Testis (tissue), 3 donors: Measurements from ENCODE around the gene YJEFN3. TPM values are rescaled to one million over a fixed set of nuclear protein-coding genes. Genes with fewer than 3 reads are reported as not detected.

ENCODE experiments used
- DNase-seq: peaks from one replicate; pipeline ENCODE4 v3.0.0-alpha.2; 2019
- H3K27ac ChIP-seq, 2 donors: fragments of 200-600 bp; sonication (generic); one replicate each; pipeline ENCODE4 v1.5.1; 2019
- H3K27me3 ChIP-seq: fragments of 200-600 bp; sonication (generic); one replicate; pipeline ENCODE4 v1.5.1; 2019
- H3K36me3 ChIP-seq: fragments of 200-600 bp; sonication (generic); one replicate; pipeline ENCODE4 v1.5.1; 2017; ENCODE audit warnings: low read depth; ENCODE audit errors: missing control alignments
- H3K4me1 ChIP-seq: fragments of 200-600 bp; sonication (generic); one replicate; pipeline ENCODE4 v1.5.1; 2019
- H3K4me3 ChIP-seq, 2 donors: fragments of 200-600 bp; sonication (generic); one replicate each; pipeline ENCODE4 v1.5.1; 2017 to 2019
- H3K9me3 ChIP-seq: fragments of 200-600 bp; sonication (generic); one replicate; pipeline ENCODE4 v1.5.1; 2017
- POLR2A ChIP-seq: fragments of 450-650 bp; IDR thresholded peaks from one replicate; pipeline ENCODE4 v1.6.1; 2017; ENCODE audit warnings: antibody characterized with exemption, mild to moderate bottlenecking, moderate library complexity
- WGBS, 2 donors: methylation state at CpG; one replicate each; pipeline ENCODE4 v1.1.5; 2018; 5-methylcytosine and 5-hydroxymethylcytosine counted together
- intact Hi-C: fragments of 100-400 bp; cut with DNase I; formaldehyde crosslinking; loops from one replicate; pipeline ENCODE4 v1.15.1; 2023; ENCODE audit warnings: low total_unique reads
- polyA plus RNA-seq: library from polyadenylated mRNA; stranded (reverse); fragments of 350-450 nt; fragmentation: Illumina TruSeq; extraction: RNeasy Lipid Tissue Mini Kit (QIAGEN cat#74804); gene quantifications from one replicate; pipeline ENCODE4 v1.2.3, GENCODE V29; 2014; ENCODE audit warnings: low read depth, low replicate concordance; ENCODE audit not compliant: insufficient read depth
- total RNA-seq, 2 donors: library from RNA; depleted of rRNA; stranded (reverse); fragments of >200 nt; gene quantifications; one replicate each; pipeline ENCODE4 v1.2.3, GENCODE V29; 2016
- TF ChIP-seq, protein P1 (sequence below), 3 experiments: fragments of 450-650 bp in 2 of 3; fragments of 200-600 bp in 1 of 3; sonication (generic) in 1 of 3; IDR thresholded peaks; one replicate each; pipeline ENCODE4 v1.5.1; 2016 to 2019; ENCODE audit warnings: antibody characterized with exemption in 3 of 3, mild to moderate bottlenecking in 2 of 3, moderate library complexity in 1 of 3

Gene YJEFN3
- total and polyA plus RNA-seq, 3 donors from 2014 or later, result 24.2 to 49.1 (median 29.3) TPM

DNA sequence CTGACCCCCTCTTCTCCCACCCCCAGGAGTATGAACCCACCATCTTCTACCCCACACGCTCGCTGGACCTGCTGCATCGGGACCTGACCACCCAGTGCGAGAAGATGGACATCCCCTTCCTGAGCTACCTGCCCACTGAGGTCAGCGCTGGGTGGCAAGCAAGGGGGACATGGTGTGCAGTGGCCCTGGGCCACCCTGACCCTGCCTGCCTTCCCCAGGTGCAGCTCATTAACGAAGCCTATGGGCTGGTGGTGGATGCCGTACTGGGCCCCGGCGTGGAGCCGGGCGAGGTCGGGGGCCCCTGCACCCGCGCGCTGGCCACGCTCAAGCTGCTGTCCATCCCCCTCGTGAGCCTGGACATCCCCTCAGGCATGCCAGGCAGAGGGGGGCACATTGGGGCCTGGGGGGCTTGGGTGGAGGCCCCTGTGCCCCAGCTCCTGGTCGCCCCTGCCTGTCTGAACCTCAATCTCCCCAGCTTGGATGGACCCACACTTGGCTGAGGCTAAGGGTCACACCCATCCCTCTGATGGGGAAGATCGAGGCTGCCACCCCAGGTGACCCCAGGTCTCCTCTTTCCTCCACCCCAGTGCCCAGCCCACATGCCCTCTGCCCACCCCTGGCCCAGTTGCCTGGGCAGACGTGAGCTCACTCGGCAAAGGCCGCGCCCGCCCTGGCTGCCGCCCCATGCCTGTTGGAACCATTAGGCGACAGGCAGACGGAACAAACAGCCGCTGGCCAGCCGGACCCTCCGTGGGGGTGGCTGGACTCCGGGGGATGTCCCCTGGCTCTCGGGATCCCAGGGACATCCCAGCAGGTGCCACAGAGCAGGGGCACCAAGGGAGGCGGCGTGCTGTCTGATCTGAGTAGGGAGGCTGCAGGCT, 6.8 kb downstream of the YJEFN3 start:
- WGBS, 2 donors, result 83 to 94% methylated on average over 2 to 34 of the region's 34 CpGs
- Histone ChIP-seq H3K4me1 (peaks cover 19% of the 10 kb centered on the region), H3K36me3 (no peaks in the 10 kb centered on the region), H3K4me3 (no peak overlapping the region), H3K9me3 (no peaks in the 10 kb centered on the region), H3K27ac (no peak overlapping the region), H3K27me3 (no peaks in the 10 kb centered on the region)
- intact Hi-C loops, result no loop called here
- TF ChIP-seq, protein P1, sequence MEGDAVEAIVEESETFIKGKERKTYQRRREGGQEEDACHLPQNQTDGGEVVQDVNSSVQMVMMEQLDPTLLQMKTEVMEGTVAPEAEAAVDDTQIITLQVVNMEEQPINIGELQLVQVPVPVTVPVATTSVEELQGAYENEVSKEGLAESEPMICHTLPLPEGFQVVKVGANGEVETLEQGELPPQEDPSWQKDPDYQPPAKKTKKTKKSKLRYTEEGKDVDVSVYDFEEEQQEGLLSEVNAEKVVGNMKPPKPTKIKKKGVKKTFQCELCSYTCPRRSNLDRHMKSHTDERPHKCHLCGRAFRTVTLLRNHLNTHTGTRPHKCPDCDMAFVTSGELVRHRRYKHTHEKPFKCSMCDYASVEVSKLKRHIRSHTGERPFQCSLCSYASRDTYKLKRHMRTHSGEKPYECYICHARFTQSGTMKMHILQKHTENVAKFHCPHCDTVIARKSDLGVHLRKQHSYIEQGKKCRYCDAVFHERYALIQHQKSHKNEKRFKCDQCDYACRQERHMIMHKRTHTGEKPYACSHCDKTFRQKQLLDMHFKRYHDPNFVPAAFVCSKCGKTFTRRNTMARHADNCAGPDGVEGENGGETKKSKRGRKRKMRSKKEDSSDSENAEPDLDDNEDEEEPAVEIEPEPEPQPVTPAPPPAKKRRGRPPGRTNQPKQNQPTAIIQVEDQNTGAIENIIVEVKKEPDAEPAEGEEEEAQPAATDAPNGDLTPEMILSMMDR (IDR thresholded peaks at IDR 0.05), result no peak
- no peak for TF ChIP-seq POLR2A
- no peak for DNase-seq

GRCh38 chr19:19537075-19538048, 8.7 kb downstream of the YJEFN3 start:
- no peak for DNase-seq
- no peaks in the 10 kb centered on the region for H3K9me3 ChIP-seq
- intact Hi-C loops, result no loop called here
- H3K4me1 ChIP-seq, result peaks cover 15% of the 10 kb centered on the region
- no peaks in the 10 kb centered on the region for H3K27me3 ChIP-seq
- H3K4me3 ChIP-seq, result peak overlapping the region in 1 of 2 donors; percentile 52
- WGBS, 2 donors, result 43 to 51% methylated on average over 28 to 59 of the region's 59 CpGs
- TF ChIP-seq, protein P1 (IDR thresholded peaks at IDR 0.05), result no peak
- no peak for TF ChIP-seq POLR2A
- H3K27ac ChIP-seq, result no peak overlapping the region
- no peaks in the 10 kb centered on the region for H3K36me3 ChIP-seq

GRCh38 chr19:19538061-19538784, 9.5 kb downstream of the YJEFN3 start, which contains the start of gene CILP2:
Gene CILP2 (plus strand): TSS chr19:19538265. CDS start chr19:19538350, 85 bp downstream.
- no peaks in the 10 kb centered on the region for H3K9me3 ChIP-seq
- DNase-seq, result peak; percentile 67
- intact Hi-C loops, result no loop called here
- no peaks in the 10 kb centered on the region for H3K36me3 ChIP-seq
- H3K27me3 ChIP-seq, result no peaks in the 10 kb centered on the region
- no peak for TF ChIP-seq POLR2A
- TF ChIP-seq, protein P1 (IDR thresholded peaks at IDR 0.05), result no peak
- H3K27ac ChIP-seq, result no peak within 1 kb of the TSS
- peaks cover 12% of the 10 kb centered on the region for H3K4me1 ChIP-seq
- 3 to 5% methylated on average over 15 to 31 of the region's 56 CpGs for WGBS, 2 donors
- H3K4me3 ChIP-seq, result peak within 1 kb of the TSS; percentile 1 to 52

DNA sequence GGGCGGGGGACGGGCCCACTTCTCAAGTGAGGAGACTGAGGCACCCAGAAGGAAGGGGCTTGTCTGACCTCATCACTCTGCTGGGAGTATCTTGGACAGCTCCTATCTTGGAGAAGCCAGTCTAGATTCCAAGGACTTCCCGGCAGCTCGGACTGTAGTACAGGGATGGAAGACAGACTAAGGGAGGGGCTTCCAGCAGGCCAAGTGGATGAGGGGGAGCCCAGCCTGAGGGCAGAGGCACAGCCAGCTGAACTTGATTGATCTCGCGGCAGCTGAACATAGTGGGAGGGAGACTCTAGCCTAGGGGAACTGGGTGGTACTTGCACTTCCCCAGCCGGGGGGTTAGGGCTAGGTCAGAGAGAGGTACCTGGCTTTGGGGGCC, 10.1 kb downstream of the YJEFN3 start:
- H3K9me3 ChIP-seq, result no peaks in the 10 kb centered on the region
- intact Hi-C loops, result no loop called here
- DNase-seq, result no peak
- peak overlapping the region in 1 of 2 donors; percentile 52 for H3K4me3 ChIP-seq
- peaks cover 12% of the 10 kb centered on the region for H3K4me1 ChIP-seq
- no peak overlapping the region for H3K27ac ChIP-seq
- H3K36me3 ChIP-seq, result no peaks in the 10 kb centered on the region
- WGBS, 2 donors, result 9 to 16% methylated on average over 5 to 7 of the region's 7 CpGs
- no peaks in the 10 kb centered on the region for H3K27me3 ChIP-seq
- TF ChIP-seq POLR2A, result no peak
- TF ChIP-seq, protein P1 (IDR thresholded peaks at IDR 0.05), result no peak
